DLD1 (cell line): Measurements from ENCODE around the gene ANKRD30A.
"Not testable (repeated sequence)": the region's sequence is repeated elsewhere in the genome, so short reads cannot be mapped to it uniquely, and the experiment has no call there.

ENCODE experiments used
- in situ Hi-C: cut with HindIII; loops from 2 replicates; pipeline ENCODE4 v1.10.0; 2017; ENCODE audit warnings: low sequenced_read_pairs

Gene ANKRD30A

GRCh38 chr10:37263304-37263703 lies 137.9 kb downstream of the ANKRD30A start:
- in situ Hi-C loops, result no loop called here

- in situ Hi-C loops, result no loop called here
Measured at GRCh38 chr10:37268266-37268665, 142.9 kb downstream of the ANKRD30A start.

GRCh38 chr10:37269554-37270256 lies 144.3 kb downstream of the ANKRD30A start:
- in situ Hi-C loops, result no loop called here

GRCh38 chr10:37275216-37275777 lies 149.9 kb downstream of the ANKRD30A start:
- in situ Hi-C loops, result no loop called here

GRCh38 chr10:37285063-37285462 lies 159.7 kb downstream of the ANKRD30A start:
- in situ Hi-C loops, result no loop called here

- in situ Hi-C loops, result no loop called here
Measured at GRCh38 chr10:37289833-37290464, 164.6 kb downstream of the ANKRD30A start.

- in situ Hi-C loops, result no loop called here
Measured at GRCh38 chr10:37301271-37301670, 175.9 kb downstream of the ANKRD30A start.

GRCh38 chr10:37304036-37304435 lies 178.6 kb downstream of the ANKRD30A start:
- in situ Hi-C loops, result no loop called here

GRCh38 chr10:37314350-37314749 lies 189.0 kb downstream of the ANKRD30A start:
- in situ Hi-C loops, result no loop called here

GRCh38 chr10:37314862-37315261 lies 189.5 kb downstream of the ANKRD30A start:
- in situ Hi-C loops, result no loop called here

GRCh38 chr10:37344413-37344812 lies 219.0 kb downstream of the ANKRD30A start:
- in situ Hi-C loops, result no loop called here

GRCh38 chr10:37379991-37380390 lies 254.6 kb downstream of the ANKRD30A start:
- in situ Hi-C loops, result no loop called here

GRCh38 chr10:37381271-37381670 lies 255.9 kb downstream of the ANKRD30A start:
- in situ Hi-C loops, result no loop called here

- in situ Hi-C loops, result no loop called here
Measured at GRCh38 chr10:37384923-37385322, 259.5 kb downstream of the ANKRD30A start.

- in situ Hi-C loops, result no loop called here
Measured at GRCh38 chr10:37390926-37391325, 265.5 kb downstream of the ANKRD30A start.

GRCh38 chr10:37400774-37401173 lies 275.4 kb downstream of the ANKRD30A start:
- in situ Hi-C loops, result not testable (repeated sequence)

- in situ Hi-C loops, result no loop called here
Measured at GRCh38 chr10:37401225-37401624, 275.8 kb downstream of the ANKRD30A start.

GRCh38 chr10:37403776-37404175 lies 278.4 kb downstream of the ANKRD30A start:
- in situ Hi-C loops, result no loop called here
